GM18520 (cell line): ENCODE data around the gene PFN1.

Source experiments
- ATAC-seq: cut with Tn5 transposase; IDR thresholded peaks from one replicate; pipeline ENCODE4 v1.9.1; 2021; ENCODE audit not compliant: unreplicated experiment

Gene PFN1

GRCh38 chr17:4945944-4946280 is 2.4 kb downstream of the PFN1 start:
- ATAC-seq: no peak

- ATAC-seq: no peak
These were observed 3.0 kb downstream of the PFN1 start for GRCh38 chr17:4945176-4945943.

- ATAC-seq: no peak
These were observed 3.7 kb downstream of the PFN1 start for GRCh38 chr17:4944554-4945175.

- ATAC-seq: no peak
These were observed 4.2 kb downstream of the PFN1 start for GRCh38 chr17:4944163-4944553.

GRCh38 chr17:4942760-4943508 is 5.4 kb downstream of the PFN1 start:
- no peak for ATAC-seq

- ATAC-seq: no peak
These were observed 7.1 kb downstream of the PFN1 start for GRCh38 chr17:4941319-4941610.

- ATAC-seq: no peak
These were observed 7.6 kb downstream of the PFN1 start for GRCh38 chr17:4940555-4941318.

GRCh38 chr17:4939796-4940554 is 8.4 kb downstream of the PFN1 start, which contains the start of the genes RNF167 and SLC25A11:
Gene RNF167 (plus strand): TSS chr17:4940268. CDS start chr17:4940910, 642 bp downstream.
Gene SLC25A11 (minus strand): TSS chr17:4940046. CDS start chr17:4939910, 136 bp downstream.
- ATAC-seq: peak; percentile 76

GRCh38 chr17:4939546-4939795 is 8.9 kb downstream of the PFN1 start:
- peak; percentile 6 for ATAC-seq

- no peak for ATAC-seq
These were observed 9.4 kb downstream of the PFN1 start for GRCh38 chr17:4938688-4939545.

- ATAC-seq: no peak
These were observed 10.2 kb downstream of the PFN1 start for GRCh38 chr17:4938069-4938491.

- ATAC-seq: no peak
These were observed 10.8 kb downstream of the PFN1 start for GRCh38 chr17:4937553-4937952.

- no peak for ATAC-seq
These were observed 11.9 kb downstream of the PFN1 start for GRCh38 chr17:4936436-4936835.

GRCh38 chr17:4935650-4936049 is 12.7 kb downstream of the PFN1 start:
- no peak for ATAC-seq

GRCh38 chr17:4934173-4934979 is 14.0 kb downstream of the PFN1 start:
- ATAC-seq: no peak

- ATAC-seq: no peak
These were observed 14.7 kb downstream of the PFN1 start for GRCh38 chr17:4933646-4934045.

- ATAC-seq: no peak
These were observed 15.6 kb downstream of the PFN1 start for GRCh38 chr17:4932756-4933155.

GRCh38 chr17:4931963-4932362 is 16.4 kb downstream of the PFN1 start, which contains the start of gene GP1BA:
Gene GP1BA (plus strand): TSS chr17:4932277. CDS start chr17:4932605, 328 bp downstream.
- ATAC-seq: no peak

GRCh38 chr17:4928881-4929280 is 19.4 kb downstream of the PFN1 start:
- ATAC-seq: no peak
